OCI-LY1 (cell line): ENCODE measurements around the gene GLP2R.

Source experiments
- H2AFZ ChIP-seq: fragments of 200-600 bp; sonication (generic), shearing (Covaris generic); 2 replicates; pipeline ENCODE4 v1.6.0; 2014; ENCODE audit warnings: antibody characterized with exemption, mild to moderate bottlenecking, low read length
- H3F3A ChIP-seq: fragments of 200-600 bp; sonication (generic), shearing (Covaris generic); 2 replicates; pipeline ENCODE4 v1.6.0; 2014; ENCODE audit warnings: mild to moderate bottlenecking, antibody characterized with exemption, low read length, moderate library complexity; ENCODE audit not compliant: insufficient read depth
- H3K27ac ChIP-seq: fragments of 200-600 bp; sonication (generic); 2 replicates; pipeline ENCODE4 v1.5.1; 2014; ENCODE audit warnings: low read length, mixed run types, mild to moderate bottlenecking, low read depth; ENCODE audit not compliant: poor library complexity, severe bottlenecking
- H3K27me3 ChIP-seq: fragments of 200-600 bp; sonication (generic); 2 replicates; pipeline ENCODE4 v1.6.0; 2014; ENCODE audit warnings: antibody characterized with exemption, mild to moderate bottlenecking, low read length, moderate library complexity; ENCODE audit not compliant: insufficient read depth
- H3K36me3 ChIP-seq: fragments of 200-600 bp; sonication (generic); 2 replicates; pipeline ENCODE4 v1.6.1; 2014; ENCODE audit warnings: mild to moderate bottlenecking, antibody characterized with exemption, low read length, moderate library complexity, mixed read lengths; ENCODE audit not compliant: insufficient read depth
- H3K4me1 ChIP-seq: fragments of 200-600 bp; sonication (generic); 2 replicates; pipeline ENCODE4 v1.5.1; 2014; ENCODE audit warnings: mild to moderate bottlenecking, low read length, moderate library complexity; ENCODE audit not compliant: insufficient read depth, severe bottlenecking
- H3K4me2 ChIP-seq: fragments of 200-600 bp; sonication (generic), shearing (Covaris generic); 2 replicates; pipeline ENCODE4 v1.6.1; 2014; ENCODE audit warnings: low read length
- H3K4me3 ChIP-seq: fragments of 200-600 bp; sonication (generic); 2 replicates; pipeline ENCODE4 v1.5.1; 2014; ENCODE audit warnings: low read length, low read depth, mild to moderate bottlenecking, mixed read lengths; ENCODE audit not compliant: poor library complexity, severe bottlenecking
- H3K79me2 ChIP-seq: fragments of 200-600 bp; shearing (Covaris generic); 2 replicates; pipeline ENCODE4 v1.6.1; 2016; ENCODE audit warnings: mixed run types, low read length, mixed read lengths; ENCODE audit not compliant: insufficient read depth
- H3K9ac ChIP-seq: fragments of 200-600 bp; sonication (generic), shearing (Covaris generic); 2 replicates; pipeline ENCODE4 v1.6.1; 2014; ENCODE audit warnings: mild to moderate bottlenecking, low read length, mixed read lengths
- H3K9me2 ChIP-seq: fragments of 200-600 bp; sonication (generic), shearing (Covaris generic); 2 replicates; pipeline ENCODE4 v1.6.1; 2014; ENCODE audit warnings: low read depth, mild to moderate bottlenecking, low read length, mixed read lengths
- H3K9me3 ChIP-seq: fragments of 200-600 bp; shearing (Covaris generic); 2 replicates; pipeline ENCODE4 v1.6.1; 2014; ENCODE audit warnings: low read length, mixed read lengths
- H4K20me1 ChIP-seq: fragments of 200-600 bp; sonication (generic), shearing (Covaris generic); 2 replicates; pipeline ENCODE4 v1.6.0; 2016; ENCODE audit warnings: mild to moderate bottlenecking, low read length; ENCODE audit not compliant: insufficient read depth
- EZH2 ChIP-seq: fragments of 200-600 bp; sonication (generic), shearing (Covaris generic); IDR thresholded peaks from 2 replicates; pipeline ENCODE4 v1.8.0; 2017; ENCODE audit warnings: borderline replicate concordance, mixed run types, mild to moderate bottlenecking, antibody characterized with exemption, low read length, moderate library complexity, mixed read lengths
- TF ChIP-seq, protein P1 (sequence below): fragments of 200-600 bp; sonication (generic), shearing (Covaris generic); IDR thresholded peaks from 2 replicates; pipeline ENCODE4 v1.5.1; 2017; ENCODE audit warnings: mild to moderate bottlenecking, antibody characterized with exemption, low read length, moderate library complexity, mixed read lengths

Gene GLP2R

GRCh38 chr17:9872852-9873251, 47.1 kb downstream of the GLP2R start:
- Histone ChIP-seq H3K4me3 (no peak overlapping the region), H3F3A (no peaks in the 10 kb centered on the region), H3K9me3 (no peaks in the 10 kb centered on the region), H3K27me3 (no peaks in the 10 kb centered on the region), H4K20me1 (no peaks in the 10 kb centered on the region), H3K36me3 (no peaks in the 10 kb centered on the region), H3K79me2 (no peaks in the 10 kb centered on the region), H3K4me1 (no peaks in the 10 kb centered on the region), H3K27ac (no peak overlapping the region), H3K4me2 (no peak overlapping the region), H3K9ac (no peak overlapping the region), H2AFZ (no peak overlapping the region), H3K9me2 (no peaks in the 10 kb centered on the region)
- TF ChIP-seq EZH2 = no peak
- TF ChIP-seq, protein P1, sequence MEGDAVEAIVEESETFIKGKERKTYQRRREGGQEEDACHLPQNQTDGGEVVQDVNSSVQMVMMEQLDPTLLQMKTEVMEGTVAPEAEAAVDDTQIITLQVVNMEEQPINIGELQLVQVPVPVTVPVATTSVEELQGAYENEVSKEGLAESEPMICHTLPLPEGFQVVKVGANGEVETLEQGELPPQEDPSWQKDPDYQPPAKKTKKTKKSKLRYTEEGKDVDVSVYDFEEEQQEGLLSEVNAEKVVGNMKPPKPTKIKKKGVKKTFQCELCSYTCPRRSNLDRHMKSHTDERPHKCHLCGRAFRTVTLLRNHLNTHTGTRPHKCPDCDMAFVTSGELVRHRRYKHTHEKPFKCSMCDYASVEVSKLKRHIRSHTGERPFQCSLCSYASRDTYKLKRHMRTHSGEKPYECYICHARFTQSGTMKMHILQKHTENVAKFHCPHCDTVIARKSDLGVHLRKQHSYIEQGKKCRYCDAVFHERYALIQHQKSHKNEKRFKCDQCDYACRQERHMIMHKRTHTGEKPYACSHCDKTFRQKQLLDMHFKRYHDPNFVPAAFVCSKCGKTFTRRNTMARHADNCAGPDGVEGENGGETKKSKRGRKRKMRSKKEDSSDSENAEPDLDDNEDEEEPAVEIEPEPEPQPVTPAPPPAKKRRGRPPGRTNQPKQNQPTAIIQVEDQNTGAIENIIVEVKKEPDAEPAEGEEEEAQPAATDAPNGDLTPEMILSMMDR = no peak

DNA sequence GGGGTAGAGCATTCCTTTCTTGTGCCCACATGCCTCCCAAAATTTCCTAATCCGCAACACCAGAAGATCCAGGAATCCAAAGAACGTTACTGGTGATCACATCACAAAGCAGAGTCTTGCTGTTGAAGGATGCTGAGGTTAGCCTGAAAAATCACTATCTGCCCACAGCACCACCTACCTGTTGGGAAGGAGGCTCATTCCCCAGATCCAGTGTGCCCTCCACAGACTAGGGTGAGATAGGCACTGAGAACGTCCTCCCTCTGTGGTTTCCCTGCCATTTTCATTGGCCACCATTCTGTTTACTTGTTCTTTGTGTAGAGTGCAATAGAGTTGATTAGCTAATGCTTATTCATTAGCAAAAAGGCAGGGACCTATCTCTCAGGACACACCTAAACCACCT, 49.0 kb downstream of the GLP2R start:
- no peaks in the 10 kb centered on the region for H4K20me1 ChIP-seq
- H3K9ac ChIP-seq = no peak overlapping the region
- no peak overlapping the region for H3K27ac ChIP-seq
- TF ChIP-seq, protein P1 = no peak
- TF ChIP-seq EZH2 = no peak
- H3K4me3 ChIP-seq = no peak overlapping the region
- H3K36me3 ChIP-seq = no peaks in the 10 kb centered on the region
- no peaks in the 10 kb centered on the region for H3K9me2 ChIP-seq
- H3K4me2 ChIP-seq = no peak overlapping the region
- no peak overlapping the region for H2AFZ ChIP-seq
- no peaks in the 10 kb centered on the region for H3K79me2 ChIP-seq
- H3K9me3 ChIP-seq = no peaks in the 10 kb centered on the region
- no peaks in the 10 kb centered on the region for H3K4me1 ChIP-seq
- no peaks in the 10 kb centered on the region for H3K27me3 ChIP-seq
- no peaks in the 10 kb centered on the region for H3F3A ChIP-seq

- H3F3A ChIP-seq = no peaks in the 10 kb centered on the region
- no peak overlapping the region for H2AFZ ChIP-seq
- no peaks in the 10 kb centered on the region for H3K27me3 ChIP-seq
- H3K4me2 ChIP-seq = no peak overlapping the region
- H3K27ac ChIP-seq = no peak overlapping the region
- no peaks in the 10 kb centered on the region for H3K4me1 ChIP-seq
- no peaks in the 10 kb centered on the region for H3K9me3 ChIP-seq
- no peak overlapping the region for H3K4me3 ChIP-seq
- TF ChIP-seq, protein P1 = no peak
- no peak for TF ChIP-seq EZH2
- no peaks in the 10 kb centered on the region for H4K20me1 ChIP-seq
- H3K9me2 ChIP-seq = no peaks in the 10 kb centered on the region
- no peaks in the 10 kb centered on the region for H3K36me3 ChIP-seq
- H3K79me2 ChIP-seq = no peaks in the 10 kb centered on the region
- no peak overlapping the region for H3K9ac ChIP-seq
Measured at GRCh38 chr17:9875441-9875840, 49.7 kb downstream of the GLP2R start.
